Effector memory CD8-positive, alpha-beta T cell (primary cell): ENCODE results near the gene ST6GAL1.
A peak's percentile ranks its signal among the peaks of the same experiment; 100 is the strongest.

Experiments
- ATAC-seq: fragments of 150-1000 bp; cut with Tn5 transposase; replicated peaks from 2 replicates; pipeline ENCODE4 v1.10.0; 2021; ENCODE audit warnings: mild to moderate bottlenecking, moderate library complexity
- DNase-seq, 3 experiments: peaks; one replicate each; pipeline ENCODE4 v3.0.0; 2021
- H3K27ac Mint-ChIP-seq, 2 donors: one replicate each; pipeline ENCODE4 v1.8.0; 2022; ENCODE audit warnings: mild to moderate bottlenecking in 2 of 2, mixed read lengths in 2 of 2, moderate library complexity in 2 of 2
- H3K27me3 Mint-ChIP-seq, 2 donors: one replicate each; pipeline ENCODE4 v1.8.0; 2022; ENCODE audit warnings: mixed read lengths in 2 of 2
- H3K36me3 Mint-ChIP-seq: one replicate; pipeline ENCODE4 v1.8.0; 2022; ENCODE audit warnings: mild to moderate bottlenecking, moderate library complexity, mixed read lengths; ENCODE audit not compliant: insufficient read depth
- H3K4me1 Mint-ChIP-seq, 2 donors: one replicate each; pipeline ENCODE4 v1.8.0; 2022; ENCODE audit warnings: low read depth in 2 of 2, mixed read lengths in 2 of 2
- H3K4me3 Mint-ChIP-seq, 2 donors: one replicate each; pipeline ENCODE4 v1.8.0; 2022; ENCODE audit warnings: mild to moderate bottlenecking in 2 of 2, mixed read lengths in 2 of 2, moderate library complexity in 2 of 2
- H3K9me3 Mint-ChIP-seq, 2 donors: one replicate each; pipeline ENCODE4 v1.8.0; 2022; ENCODE audit warnings: mixed read lengths in 2 of 2

The ST6GAL1 gene

DNA sequence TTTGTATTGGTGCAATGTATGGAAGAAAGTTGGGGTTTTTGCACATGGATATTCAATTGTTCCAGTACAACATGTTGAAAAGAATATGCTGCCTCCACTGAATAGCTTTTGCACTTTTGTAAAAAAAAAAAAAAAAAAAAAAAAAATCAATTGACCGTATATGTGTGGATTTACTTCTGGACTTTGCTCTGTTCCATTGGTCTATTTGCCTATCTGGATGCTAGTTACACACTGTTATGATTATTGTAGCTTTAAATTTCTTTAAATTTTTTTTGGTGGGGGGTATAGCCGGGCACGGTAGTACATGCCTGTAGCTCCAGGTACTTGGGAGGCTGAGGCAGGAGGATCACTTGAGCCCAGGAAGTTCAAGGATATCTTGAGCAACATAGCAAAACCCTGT, 156.5 kb downstream of the ST6GAL1 start:
- Mint-ChIP-seq H3K4me1 (peaks cover 0 to 8% of the 10 kb centered on the region in 2 donors), H3K4me3 (no peak overlapping the region), H3K27ac (no peak overlapping the region), H3K36me3 (peaks cover 3% of the 10 kb centered on the region), H3K27me3 (no peaks in the 10 kb centered on the region), H3K9me3 (peaks cover 4 to 6% of the 10 kb centered on the region in 2 donors)
- no peak for ATAC-seq
- DNase-seq, result no peak

DNA sequence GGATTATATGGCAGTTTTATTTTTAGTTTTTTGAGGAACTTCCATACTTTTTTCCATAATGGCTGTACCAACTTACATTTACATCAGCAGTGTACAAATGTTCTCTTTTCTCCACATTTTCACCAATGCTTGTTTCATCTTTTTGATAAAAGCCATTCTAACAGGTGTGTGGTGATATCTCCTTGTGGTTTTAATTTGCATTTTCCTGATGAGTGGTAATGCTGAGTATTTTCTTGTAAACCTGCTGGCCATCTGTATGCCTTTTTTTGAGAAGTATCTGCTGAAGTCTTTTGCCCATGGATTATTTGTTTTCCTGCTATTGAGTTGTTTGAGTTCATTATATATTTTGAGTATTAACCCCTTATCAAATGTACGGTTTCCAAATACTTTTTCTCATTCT, 158.4 kb downstream of the ST6GAL1 start:
- DNase-seq (no peak), ATAC-seq (no peak)
- H3K4me3 Mint-ChIP-seq, result no peak overlapping the region
- H3K27me3 Mint-ChIP-seq, result no peaks in the 10 kb centered on the region
- no peak overlapping the region for H3K27ac Mint-ChIP-seq
- peaks cover 3% of the 10 kb centered on the region for H3K36me3 Mint-ChIP-seq
- H3K9me3 Mint-ChIP-seq, result peaks cover 4 to 6% of the 10 kb centered on the region in 2 donors
- peaks cover 0 to 8% of the 10 kb centered on the region in 2 donors for H3K4me1 Mint-ChIP-seq

DNA sequence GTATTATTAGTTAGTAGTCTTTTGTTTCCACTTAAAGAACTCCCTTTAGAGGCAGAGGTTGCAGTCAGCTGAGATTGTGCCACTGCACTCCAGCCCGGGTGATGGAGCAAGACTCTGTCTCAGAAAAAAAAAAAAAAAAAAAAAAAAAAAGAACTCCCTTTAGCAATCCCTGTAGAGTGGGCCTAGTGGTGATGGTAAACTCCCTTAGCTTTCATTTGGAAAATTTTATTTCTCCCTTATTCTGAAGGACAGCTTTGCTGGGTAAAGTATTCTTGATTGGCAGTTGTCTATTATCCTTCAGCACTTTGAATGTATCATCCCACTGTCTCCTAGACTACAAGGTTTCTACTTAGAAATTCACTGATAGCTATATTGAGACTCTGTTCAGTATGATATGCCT, 163.0 kb downstream of the ST6GAL1 start:
- Mint-ChIP-seq H3K4me1 (peaks cover 0 to 7% of the 10 kb centered on the region in 2 donors), H3K9me3 (peaks cover 0 to 2% of the 10 kb centered on the region in 2 donors), H3K27me3 (no peaks in the 10 kb centered on the region), H3K36me3 (peaks cover 3% of the 10 kb centered on the region), H3K27ac (no peak overlapping the region), H3K4me3 (no peak overlapping the region)
- ATAC-seq (no peak), DNase-seq (no peak)

DNA sequence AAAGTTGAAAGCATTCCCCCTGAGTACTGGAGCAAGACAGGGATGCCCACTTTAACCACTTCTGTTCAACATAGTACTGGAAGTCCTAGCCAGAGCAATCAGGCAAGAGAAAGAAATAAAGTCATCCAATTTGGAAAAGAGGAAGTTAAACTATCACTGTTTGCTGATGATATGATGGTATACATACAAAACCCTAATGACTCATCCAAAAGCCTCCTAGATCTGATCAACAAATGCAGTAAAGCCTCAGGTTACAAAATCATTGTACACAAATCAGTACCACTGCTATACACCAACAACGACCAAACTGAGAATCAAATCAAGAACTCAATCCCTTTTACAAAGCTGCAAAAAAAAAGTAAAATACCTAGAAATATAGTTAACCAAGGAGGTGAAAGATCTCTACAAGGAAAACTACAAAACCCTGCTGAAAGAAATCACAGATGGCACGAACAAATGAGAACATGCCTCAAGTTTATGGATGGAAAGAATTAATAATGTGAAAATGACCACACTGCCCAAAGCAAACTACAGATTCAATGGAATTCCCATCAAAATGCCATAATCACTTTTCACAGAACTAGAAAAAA, 168.7 kb downstream of the ST6GAL1 start:
- Mint-ChIP-seq H3K27me3 (no peaks in the 10 kb centered on the region), H3K27ac (no peak overlapping the region), H3K4me1 (peaks cover 17 to 22% of the 10 kb centered on the region in 2 donors)

DNA sequence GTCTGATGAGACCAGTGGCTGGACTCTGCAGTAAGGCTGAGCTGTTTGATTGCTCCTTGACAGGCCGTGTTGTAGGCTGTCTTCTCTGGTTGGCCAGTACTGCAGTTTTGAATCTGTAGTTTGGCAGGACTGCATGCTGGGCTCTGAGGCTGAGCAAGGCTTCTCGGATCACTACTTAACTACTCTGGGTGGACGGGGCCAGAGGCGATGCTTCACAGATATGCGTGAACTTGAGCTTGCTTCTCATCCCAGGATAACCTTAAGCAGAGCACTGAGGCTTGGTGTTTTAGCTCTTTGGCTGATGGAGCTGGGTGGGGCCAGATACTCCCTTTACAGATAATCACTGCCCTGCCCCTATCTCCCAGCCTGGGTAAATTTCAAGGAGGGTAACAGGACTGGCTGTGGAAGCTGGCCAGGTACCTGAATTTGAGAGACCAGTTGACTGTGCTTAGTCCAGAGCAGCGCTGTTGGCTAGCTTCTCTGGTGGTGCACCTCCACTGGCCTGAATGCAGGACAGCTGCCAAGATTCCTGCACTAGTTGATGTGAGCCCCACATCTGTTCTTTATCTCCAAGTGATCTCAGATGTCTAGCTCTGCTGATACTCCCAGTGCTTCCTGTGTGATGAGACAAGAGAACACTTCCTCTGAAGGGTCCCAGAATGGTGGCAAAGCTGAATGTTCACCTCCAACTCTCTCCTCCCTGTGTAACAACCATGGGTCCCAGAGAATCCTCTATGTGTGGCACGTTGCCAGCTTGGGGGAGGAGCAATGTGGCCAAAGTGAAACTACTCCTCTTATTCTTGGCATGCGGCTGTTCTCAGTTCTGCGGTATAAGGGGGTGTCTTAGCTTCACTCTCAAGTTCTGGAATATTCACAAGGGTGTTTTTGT, 171.1 kb downstream of the ST6GAL1 start:
- Mint-ChIP-seq H3K4me3 (peak overlapping the region; percentile 61 to 69), H3K27me3 (no peaks in the 10 kb centered on the region), H3K36me3 (peaks cover 1% of the 10 kb centered on the region), H3K4me1 (peaks cover 18 to 22% of the 10 kb centered on the region in 2 donors), H3K9me3 (no peaks in the 10 kb centered on the region), H3K27ac (peak overlapping the region; percentile 78 to 94)
- DNase-seq (peak; percentile 50 to 62 (median 52)), ATAC-seq (peak; percentile 82)

More for the DNA sequence above, 168.7 kb downstream of the ST6GAL1 start:
- DNase-seq (no peak), ATAC-seq (no peak)
- no peak overlapping the region for H3K4me3 Mint-ChIP-seq
- peaks cover 3% of the 10 kb centered on the region for H3K36me3 Mint-ChIP-seq
- H3K9me3 Mint-ChIP-seq, result no peaks in the 10 kb centered on the region

DNA sequence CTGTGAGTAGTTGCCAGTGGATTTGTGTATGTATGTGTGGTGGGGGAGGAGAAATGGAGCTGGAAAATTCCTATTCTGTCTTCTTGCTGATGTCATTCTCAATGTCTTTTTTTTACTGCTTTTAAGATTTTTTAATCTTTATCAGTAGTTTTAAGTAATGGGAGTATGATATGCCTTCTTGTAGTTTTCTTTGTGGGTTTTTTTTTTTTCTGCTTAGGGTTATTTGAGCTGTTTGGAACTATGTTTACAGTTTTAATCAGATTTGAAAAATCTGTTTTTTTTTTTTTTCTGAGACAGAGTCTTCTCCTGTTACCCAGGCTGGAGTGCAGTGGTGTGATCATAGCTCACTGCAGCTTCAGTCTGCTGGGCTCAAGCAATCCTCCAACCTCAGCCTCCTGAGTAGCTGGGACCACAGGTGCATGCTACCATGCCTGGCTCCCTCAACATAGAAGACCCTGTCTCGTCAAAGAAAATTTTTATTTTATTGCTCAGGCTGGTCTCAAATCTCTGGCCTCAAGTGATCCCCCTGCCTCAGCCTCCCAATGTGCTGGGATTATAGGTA, 171.8 kb downstream of the ST6GAL1 start:
- DNase-seq, result no peak
- H3K4me3 Mint-ChIP-seq, result peak overlapping the region; percentile 61 to 69
- peak overlapping the region; percentile 78 to 94 for H3K27ac Mint-ChIP-seq
- ATAC-seq, result no peak
- no peaks in the 10 kb centered on the region for H3K9me3 Mint-ChIP-seq
- peaks cover 17 to 18% of the 10 kb centered on the region in 2 donors for H3K4me1 Mint-ChIP-seq
- no peaks in the 10 kb centered on the region for H3K27me3 Mint-ChIP-seq
- H3K36me3 Mint-ChIP-seq, result no peaks in the 10 kb centered on the region

DNA sequence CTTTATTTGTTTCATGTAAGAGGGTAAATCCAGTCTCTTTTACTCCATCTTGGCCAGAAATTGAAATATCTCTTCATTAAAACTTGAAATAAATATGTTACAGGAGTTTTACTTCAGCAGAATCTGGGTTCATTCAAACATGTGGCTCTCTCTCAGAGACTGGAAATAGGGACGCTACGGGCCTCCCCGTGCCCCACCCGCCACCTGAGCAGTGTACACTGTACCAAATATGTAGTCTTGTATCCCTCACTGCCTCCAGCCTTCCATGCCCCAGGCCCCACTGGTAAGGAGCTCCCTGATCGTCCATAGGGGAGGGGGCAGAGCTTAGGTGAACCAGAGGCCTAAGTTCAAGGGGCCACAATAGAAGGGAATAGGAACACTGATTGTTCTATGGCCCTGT, 172.9 kb downstream of the ST6GAL1 start:
- Mint-ChIP-seq H3K27me3 (no peaks in the 10 kb centered on the region), H3K9me3 (no peaks in the 10 kb centered on the region), H3K27ac (peak overlapping the region in 1 of 2 donors; percentile 57), H3K4me3 (no peak overlapping the region), H3K4me1 (peaks cover 14 to 18% of the 10 kb centered on the region in 2 donors), H3K36me3 (no peaks in the 10 kb centered on the region)
- no peak for ATAC-seq
- no peak for DNase-seq

DNA sequence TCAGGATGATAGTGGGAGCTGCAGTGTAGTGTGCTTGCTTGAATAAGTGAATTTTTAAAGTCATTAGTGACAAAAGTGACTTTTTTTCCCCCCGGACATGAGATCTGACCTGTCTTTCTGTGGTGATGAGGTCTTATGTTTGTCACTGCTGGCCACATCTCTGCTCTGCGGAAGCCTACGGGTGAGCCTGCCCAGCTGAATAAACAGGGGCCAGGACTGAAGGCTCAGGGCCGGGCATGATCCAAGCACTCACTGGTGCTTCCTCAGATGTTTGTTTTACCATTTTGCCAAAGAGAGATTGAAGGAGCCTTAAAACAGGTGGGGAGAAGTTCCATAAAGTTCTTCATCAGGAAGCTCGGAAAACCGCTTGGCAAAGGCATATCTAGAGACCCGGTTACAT, 174.0 kb downstream of the ST6GAL1 start:
- H3K9me3 Mint-ChIP-seq, result no peaks in the 10 kb centered on the region
- no peak overlapping the region for H3K27ac Mint-ChIP-seq
- H3K4me1 Mint-ChIP-seq, result peaks cover 14 to 16% of the 10 kb centered on the region in 2 donors
- ATAC-seq (no peak), DNase-seq (no peak)
- no peaks in the 10 kb centered on the region for H3K36me3 Mint-ChIP-seq
- no peak overlapping the region for H3K4me3 Mint-ChIP-seq
- no peaks in the 10 kb centered on the region for H3K27me3 Mint-ChIP-seq

DNA sequence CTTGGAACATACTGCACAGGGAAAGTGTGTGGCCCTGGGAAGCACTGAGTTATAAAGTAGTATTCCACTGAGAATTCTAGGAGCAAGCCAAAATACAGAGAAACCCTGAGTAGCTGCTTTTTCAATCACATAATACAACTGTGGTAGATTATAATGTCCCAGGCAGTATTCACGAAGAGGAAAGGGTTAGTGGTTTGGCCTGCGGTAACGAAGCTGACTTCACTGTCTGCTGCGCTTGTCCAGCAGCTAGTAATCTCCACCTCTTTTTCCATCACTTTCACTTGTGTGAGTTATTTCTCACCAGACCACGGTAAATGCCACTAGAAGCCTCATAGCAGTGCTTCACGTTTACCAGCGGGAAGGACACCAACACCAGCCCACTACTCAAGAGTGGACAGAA, 174.6 kb downstream of the ST6GAL1 start:
- no peaks in the 10 kb centered on the region for H3K27me3 Mint-ChIP-seq
- H3K4me3 Mint-ChIP-seq, result no peak overlapping the region
- H3K4me1 Mint-ChIP-seq, result peaks cover 14 to 16% of the 10 kb centered on the region in 2 donors
- peak; percentile 20 for ATAC-seq
- H3K9me3 Mint-ChIP-seq, result no peaks in the 10 kb centered on the region
- no peaks in the 10 kb centered on the region for H3K36me3 Mint-ChIP-seq
- H3K27ac Mint-ChIP-seq, result no peak overlapping the region
- DNase-seq, result no peak

DNA sequence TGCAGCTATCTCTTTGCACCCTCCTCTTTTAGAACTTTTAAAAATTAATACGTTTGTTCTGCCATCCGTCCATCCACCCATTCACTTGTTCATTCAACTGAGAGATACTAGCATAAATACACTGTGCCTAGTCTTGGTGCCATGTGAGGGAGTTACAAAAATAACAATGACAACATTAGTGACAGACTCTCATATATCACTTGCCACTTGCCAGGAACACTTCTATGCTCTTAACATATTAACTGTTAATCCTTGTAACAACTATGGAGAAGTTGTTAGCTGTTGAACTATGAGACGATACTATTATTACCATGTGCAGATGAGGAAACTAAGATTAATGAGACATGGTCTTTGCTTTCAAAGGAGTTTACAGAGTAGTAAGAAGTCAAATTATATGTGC, 175.4 kb downstream of the ST6GAL1 start:
- H3K36me3 Mint-ChIP-seq, result no peaks in the 10 kb centered on the region
- no peaks in the 10 kb centered on the region for H3K9me3 Mint-ChIP-seq
- ATAC-seq (no peak), DNase-seq (no peak)
- no peaks in the 10 kb centered on the region for H3K27me3 Mint-ChIP-seq
- peaks cover 14 to 16% of the 10 kb centered on the region in 2 donors for H3K4me1 Mint-ChIP-seq
- H3K4me3 Mint-ChIP-seq, result no peak overlapping the region
- H3K27ac Mint-ChIP-seq, result no peak overlapping the region

DNA sequence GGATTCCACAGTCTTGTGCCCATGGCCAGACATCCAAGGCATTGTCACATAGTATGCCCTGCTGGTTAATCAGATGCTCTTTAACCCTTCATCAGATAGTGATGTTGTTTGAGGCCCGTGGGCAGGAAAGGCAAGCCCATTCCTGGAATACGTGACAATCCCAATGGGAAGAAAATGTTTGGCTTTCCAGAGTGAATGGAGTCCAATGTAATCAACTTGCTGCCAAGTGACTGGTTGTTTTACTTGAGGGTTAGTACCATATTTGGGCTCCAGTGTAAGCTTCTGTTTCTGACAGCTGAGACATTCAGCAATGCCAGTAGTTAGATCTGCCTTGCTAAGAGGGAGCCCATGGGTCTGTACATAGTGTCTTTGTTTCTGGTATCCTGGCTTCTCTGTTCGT, 177.7 kb downstream of the ST6GAL1 start:
- Mint-ChIP-seq H3K36me3 (no peaks in the 10 kb centered on the region), H3K27ac (no peak overlapping the region), H3K4me1 (peaks cover 3% of the 10 kb centered on the region in 2 donors), H3K27me3 (no peaks in the 10 kb centered on the region), H3K4me3 (no peak overlapping the region), H3K9me3 (no peaks in the 10 kb centered on the region)
- DNase-seq (no peak), ATAC-seq (no peak)

DNA sequence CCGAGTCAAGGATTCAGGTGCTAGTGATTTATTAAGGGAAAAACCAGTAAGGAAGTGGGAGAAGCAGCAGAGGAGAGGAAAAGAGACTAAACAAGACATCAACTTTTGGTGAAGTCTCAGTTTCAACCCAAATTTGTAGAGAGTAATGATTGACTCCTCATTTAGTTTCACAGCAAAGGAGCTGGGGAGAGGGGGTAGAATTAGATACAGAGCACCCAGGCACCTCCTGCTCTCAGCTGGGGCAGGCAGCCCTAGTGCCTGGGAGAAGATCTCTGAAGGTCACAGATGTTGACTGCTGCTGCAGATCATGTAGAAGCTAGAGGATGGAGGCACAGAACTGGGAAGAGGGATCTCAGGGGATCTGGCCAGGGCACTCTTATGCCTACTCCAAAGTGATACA, 179.8 kb downstream of the ST6GAL1 start:
- ATAC-seq (no peak), DNase-seq (no peak)
- H3K4me1 Mint-ChIP-seq, result peaks cover 6 to 7% of the 10 kb centered on the region in 2 donors
- H3K4me3 Mint-ChIP-seq, result no peak overlapping the region
- peak overlapping the region in 1 of 2 donors; percentile 32 for H3K27ac Mint-ChIP-seq
- H3K27me3 Mint-ChIP-seq, result no peaks in the 10 kb centered on the region
- H3K36me3 Mint-ChIP-seq, result no peaks in the 10 kb centered on the region
- no peaks in the 10 kb centered on the region for H3K9me3 Mint-ChIP-seq

DNA sequence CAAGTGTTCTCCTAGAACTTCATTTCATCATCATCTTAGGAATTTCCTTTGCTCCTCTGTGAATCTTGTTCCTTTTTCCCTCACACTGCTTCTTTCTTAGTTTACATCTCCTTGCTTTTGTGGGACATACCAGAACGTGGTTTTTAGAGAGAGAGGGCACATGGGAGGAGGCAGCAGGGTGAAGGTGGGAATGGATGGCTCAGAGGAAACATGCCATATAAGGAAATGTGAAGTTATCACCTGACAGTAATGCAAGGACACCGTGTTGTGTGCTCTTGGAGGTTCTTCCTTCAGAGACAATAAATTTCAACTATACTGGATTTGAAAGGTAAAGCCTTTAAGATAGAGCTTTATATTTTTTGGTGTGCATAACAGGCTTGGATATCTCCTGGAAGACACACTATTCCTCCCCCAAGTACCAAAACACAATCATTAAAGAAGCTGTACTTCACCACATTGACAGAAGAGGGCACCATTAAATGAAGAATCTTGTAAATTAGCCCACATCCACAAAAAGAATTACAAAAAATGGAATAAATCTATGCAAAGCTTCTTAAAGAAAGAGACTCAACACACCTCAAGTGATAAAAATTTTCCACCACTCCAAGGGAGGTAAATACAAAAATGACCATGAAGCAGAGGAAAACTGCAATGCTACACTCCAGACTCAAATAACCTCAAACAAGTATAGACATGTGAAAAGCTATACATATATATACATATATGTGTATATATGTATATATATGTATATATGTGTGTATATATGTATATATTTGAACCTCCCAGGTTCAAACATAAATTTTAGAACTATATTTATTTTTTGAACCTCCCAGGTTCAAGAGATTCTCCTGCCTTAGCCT, 182.8 kb downstream of the ST6GAL1 start:
- no peaks in the 10 kb centered on the region for H3K36me3 Mint-ChIP-seq
- H3K4me1 Mint-ChIP-seq, result peaks cover 6 to 7% of the 10 kb centered on the region in 2 donors
- H3K27me3 Mint-ChIP-seq, result no peaks in the 10 kb centered on the region
- DNase-seq, result peak; percentile 22 to 36 (median 28)
- H3K4me3 Mint-ChIP-seq, result no peak overlapping the region
- peak; percentile 54 for ATAC-seq
- H3K9me3 Mint-ChIP-seq, result no peaks in the 10 kb centered on the region
- H3K27ac Mint-ChIP-seq, result peak overlapping the region in 1 of 2 donors; percentile 36
